NCI-H524 (cell line): ENCODE measurements around the gene REXO5.

Experiments used
- DNase-seq, 2 experiments: peaks; one replicate each; lab custom pipeline; 2025; lab: John Stamatoyannopoulos, UW

The REXO5 gene

DNA sequence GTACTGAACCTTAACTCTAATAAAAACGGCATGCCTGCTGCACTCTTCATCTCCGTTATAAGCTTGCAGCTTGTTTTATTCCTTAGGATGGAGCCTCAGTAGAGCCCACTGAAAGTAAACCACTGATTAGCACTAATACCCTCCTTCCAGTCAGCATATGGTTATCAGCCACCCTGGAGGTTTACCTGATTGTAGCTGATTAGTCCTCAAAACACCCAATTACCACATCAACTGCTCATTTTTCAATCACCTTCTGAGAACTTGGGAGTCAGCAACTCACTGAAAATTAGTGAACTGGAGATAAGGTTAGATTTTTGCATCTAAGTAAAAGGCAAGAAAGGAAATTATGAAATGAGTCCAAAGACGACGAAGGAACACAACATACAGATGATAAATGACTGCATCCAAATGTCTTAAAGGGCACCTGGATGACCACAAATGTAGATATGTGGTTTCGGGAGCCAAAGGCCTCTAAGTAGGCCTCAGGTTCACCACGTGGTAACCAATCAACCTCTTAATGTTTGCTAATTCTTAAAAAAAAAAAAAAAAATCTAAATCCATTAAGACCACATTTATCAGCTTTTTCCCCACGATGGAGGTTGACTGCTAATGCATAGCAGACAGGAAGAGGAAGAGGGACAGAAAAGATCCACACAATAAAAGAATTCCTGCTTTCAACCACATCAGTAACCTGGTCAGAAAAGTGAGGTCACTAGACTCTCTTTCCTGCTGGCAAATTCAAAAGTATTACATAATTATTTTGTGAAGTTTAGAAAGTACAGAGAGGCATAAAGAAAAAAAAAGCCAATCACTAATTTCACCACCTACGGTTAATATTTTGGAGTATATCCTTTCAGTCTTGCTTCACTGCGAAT, 65.9 kb downstream of the REXO5 start:
- peak in 1 of 2 experiments; percentile 28 for DNase-seq

DNA sequence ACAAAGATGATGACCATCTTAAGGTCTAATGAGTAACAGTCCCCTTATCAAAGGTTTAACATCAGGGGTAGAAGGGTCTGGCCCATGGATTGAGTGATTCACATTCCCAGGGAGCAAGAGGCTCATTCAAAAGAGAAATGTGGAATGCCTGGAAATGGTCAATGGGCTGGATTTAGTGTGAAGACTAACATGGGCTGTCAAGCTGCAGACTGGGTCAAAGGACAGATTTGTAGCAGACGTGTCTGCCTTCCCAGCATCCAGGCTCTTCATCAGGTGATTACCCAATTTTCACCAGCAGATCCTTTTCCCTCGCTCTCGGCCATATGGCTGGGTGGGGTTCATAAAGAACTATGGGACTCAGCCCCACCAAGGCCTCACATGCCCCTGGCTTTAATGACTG, 67.0 kb downstream of the REXO5 start:
- peak in 1 of 2 experiments; percentile 43 for DNase-seq

DNA sequence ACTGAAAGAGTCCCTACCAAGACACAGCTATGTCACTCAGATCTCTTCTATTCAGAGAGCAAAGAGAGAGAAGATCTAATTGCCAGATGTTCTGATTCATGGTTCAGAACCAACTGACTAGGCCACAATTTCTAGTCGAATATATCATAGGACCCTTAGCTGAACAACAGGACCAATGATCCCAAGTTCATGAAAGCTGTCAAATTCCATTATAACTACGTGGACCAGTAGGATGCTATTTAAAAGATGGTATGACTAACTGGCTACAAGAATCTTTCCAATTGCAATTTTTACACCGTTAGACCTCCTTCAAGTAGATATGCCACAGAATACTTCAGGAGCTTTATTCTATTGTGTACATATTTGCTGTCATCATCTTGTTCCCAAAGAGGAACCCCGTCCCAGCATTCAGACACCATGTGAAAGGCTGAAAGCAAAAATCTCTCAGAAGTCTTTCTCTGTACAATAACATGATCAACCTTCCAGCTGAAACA, 67.8 kb downstream of the REXO5 start:
- no peak for DNase-seq

GRCh38 chr16:20875355-20875650, 69.0 kb downstream of the REXO5 start:
- DNase-seq = no peak

DNA sequence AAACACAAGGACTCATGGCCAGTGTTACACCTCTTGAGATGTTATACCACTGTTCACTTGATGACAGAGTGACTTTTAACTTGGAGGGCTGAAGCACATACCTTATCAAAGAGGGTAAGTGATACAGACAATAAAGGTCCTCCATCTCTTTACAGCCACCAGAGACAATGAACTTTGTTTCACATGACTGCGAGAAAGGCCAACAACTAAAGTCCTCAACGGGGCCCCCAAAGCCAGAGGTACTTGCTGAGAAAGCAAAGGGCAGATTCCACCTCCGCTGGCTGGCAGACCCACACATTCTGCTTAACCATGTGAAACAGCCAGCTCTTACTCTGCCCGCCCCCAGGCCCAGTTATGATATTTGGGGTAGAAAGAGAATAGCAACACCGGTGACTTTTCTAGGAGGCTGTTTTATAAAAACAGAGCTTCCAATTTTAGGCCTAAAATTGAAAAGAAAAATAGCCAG, 72.4 kb downstream of the REXO5 start:
- DNase-seq = no peak

DNA sequence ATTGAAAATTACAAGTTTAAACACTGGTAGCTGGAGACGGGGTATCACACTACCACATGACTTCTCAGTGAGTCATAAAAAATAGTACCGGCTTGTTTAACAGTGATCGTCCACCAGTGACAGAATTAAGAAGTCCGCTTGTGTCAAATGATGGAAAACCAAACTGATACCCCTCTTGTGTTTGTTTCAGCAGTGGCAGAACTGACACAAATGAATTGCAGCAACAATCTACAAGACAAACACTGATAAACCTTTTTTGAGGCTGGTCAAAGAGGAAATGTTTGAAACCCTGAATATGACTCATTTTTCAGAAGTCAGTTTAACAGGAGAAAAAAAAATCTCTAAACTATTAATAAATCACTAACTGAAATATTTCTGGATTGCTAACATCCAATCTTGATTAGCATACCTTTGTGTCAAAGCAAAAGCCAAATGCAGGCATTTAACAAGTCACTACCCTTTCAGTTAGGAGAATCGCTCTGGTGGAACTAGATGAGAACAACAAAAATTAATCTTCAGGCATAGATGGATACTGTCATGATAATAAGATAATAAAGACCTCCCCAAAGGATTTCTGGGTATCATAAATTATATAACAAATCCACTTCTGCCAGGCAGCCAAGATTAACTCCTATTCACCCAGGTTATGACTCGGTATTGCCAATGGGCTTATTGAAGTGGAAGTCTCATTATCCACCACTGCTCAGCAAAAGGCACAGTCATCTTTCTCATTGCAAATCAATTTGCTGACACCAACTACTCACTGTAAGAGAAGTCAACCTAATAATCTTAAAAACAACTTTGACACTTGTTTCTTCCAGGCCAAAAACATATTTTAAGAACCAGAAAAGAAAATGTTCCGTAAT, 73.1 kb downstream of the REXO5 start:
- no peak for DNase-seq

DNA sequence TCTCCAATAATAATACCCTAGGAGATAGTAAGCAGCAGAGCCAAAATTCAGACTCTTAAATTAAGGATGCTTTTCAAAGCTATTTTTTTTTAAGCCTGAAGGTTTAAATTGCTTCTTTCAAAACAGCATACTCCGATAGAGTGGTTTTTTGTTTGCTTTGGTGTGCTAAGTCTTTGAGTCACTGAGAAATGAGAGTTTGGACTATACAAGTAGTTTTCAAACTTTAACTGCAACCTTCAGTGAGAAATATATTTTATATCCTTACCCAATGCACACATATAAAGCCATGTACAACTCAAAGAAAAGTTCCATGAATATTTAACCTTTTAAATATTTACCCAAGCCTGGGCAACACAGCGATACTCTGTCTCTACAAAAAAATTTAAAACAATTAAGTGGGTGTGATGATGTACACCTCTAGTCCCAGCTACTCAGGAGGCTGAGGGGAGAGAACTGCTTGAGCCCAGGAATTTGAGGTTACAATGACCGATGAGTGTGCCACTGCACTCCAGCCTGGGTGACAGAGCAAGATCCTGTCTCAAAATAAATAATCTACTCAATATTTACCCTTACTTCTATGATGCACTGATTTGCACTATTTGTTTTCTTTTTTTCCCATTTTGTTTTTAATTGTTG, 74.7 kb downstream of the REXO5 start:
- DNase-seq = no peak

GRCh38 chr16:20881503-20881878, 75.2 kb downstream of the REXO5 start:
- no peak for DNase-seq

GRCh38 chr16:20883554-20884239, 77.4 kb downstream of the REXO5 start:
- DNase-seq = no peak

- no peak for DNase-seq
Observed at GRCh38 chr16:20884240-20884556, 77.9 kb downstream of the REXO5 start.

- DNase-seq = no peak
Observed at GRCh38 chr16:20886320-20886719, 80.0 kb downstream of the REXO5 start.

DNA sequence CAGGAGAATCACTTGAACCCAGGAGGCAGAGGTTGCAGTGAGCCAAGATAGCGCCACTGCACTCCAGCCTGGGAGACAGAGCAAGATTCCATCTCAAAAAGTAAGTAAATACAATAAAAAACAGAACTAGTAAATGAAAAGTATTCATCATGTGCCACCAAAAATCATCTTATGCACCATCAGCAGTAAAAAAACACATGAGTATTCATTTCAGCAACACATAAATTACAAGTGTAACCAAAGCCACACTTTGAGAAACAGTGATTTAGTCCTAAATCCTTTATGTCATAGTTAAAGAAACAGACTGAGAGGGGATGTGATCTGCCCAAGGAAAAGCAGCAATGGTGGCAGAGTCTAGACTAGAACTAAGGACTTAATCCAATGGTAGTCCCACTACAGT, 80.9 kb downstream of the REXO5 start:
- no peak for DNase-seq

DNA sequence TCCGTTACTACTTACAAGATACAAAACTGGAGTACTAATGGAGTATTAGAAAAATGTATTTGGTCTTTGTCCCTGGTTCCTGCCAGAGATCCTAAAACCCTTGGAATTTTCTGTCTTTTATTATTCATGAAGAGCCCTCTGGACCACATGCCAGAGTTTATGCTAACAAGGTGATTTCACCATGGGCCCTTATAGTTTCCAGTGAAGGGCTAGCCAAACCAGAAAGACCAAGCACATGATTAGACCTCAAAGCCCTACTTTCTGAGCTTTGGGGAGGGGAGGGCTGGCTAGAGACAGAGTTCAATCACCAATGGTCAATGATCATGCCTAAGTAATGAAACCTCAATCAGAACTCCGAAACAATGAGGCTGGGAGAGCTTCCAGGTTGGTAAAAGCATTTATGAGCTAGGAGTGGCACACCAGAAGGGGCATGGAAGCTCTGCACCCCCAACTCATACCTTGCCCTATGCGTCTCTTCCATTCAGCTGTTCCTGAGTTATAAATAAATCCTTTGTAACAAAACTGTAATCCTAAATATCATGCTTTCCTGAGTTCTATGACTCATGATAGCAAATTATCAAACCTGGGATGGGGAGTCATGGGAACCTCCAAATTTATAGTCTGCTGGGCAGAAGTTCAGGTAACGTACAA, 83.4 kb downstream of the REXO5 start:
- DNase-seq = no peak

- DNase-seq = no peak
Observed at GRCh38 chr16:20894388-20894787, 88.1 kb downstream of the REXO5 start.

DNA sequence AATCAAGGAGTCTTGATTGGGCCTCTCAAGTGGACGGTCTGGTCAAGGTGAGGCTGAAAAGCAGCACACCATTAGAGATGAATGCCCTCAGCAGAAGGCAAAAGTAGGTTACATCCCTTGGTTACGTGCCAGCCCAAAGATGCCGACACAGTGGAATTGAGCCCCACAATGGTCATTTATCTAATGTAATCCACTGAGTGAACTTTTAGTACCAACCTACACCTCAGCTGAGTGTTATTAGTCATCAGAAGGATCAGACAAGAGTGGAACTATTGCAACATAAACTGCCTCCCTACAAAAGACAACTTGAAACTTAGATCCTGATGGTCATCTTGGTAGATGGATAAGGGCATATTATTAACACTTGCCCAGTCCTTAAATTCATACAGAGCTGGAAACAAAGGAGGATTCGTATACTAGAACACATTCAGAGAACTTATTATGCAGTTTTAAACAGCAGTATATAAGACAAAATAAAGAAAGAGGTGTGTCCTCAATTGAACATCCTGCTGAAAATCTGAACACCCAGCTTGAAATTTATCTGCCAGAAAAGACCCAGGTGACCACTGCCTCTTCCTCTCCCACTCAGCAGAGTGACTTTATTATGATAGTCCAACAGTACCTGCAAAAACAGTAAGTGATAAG, 91.0 kb downstream of the REXO5 start:
- DNase-seq = no peak

GRCh38 chr16:20897922-20898321, 91.6 kb downstream of the REXO5 start:
- DNase-seq = no peak

GRCh38 chr16:20899071-20899470, 92.7 kb downstream of the REXO5 start:
- no peak for DNase-seq
